ENCODE data around the gene NR3C2. TPM values are rescaled to one million over a fixed set of nuclear protein-coding genes. Genes with fewer than 3 reads are reported as not detected.

The NR3C2 gene
- total and polyA plus RNA-seq, 10 of the 15 experiments (the other 5 are each of a cell fraction or from before 2014, with no cell fraction given): 0.05 to 0.11 (median 0.08) TPM; not detected in 4

- peak; percentile 35 to 55; a peak in 3 of 4 replicates for TF ChIP-seq IKZF2 (IDR thresholded peaks at IDR 0.05)
- TF ChIP-seq, protein P1, sequence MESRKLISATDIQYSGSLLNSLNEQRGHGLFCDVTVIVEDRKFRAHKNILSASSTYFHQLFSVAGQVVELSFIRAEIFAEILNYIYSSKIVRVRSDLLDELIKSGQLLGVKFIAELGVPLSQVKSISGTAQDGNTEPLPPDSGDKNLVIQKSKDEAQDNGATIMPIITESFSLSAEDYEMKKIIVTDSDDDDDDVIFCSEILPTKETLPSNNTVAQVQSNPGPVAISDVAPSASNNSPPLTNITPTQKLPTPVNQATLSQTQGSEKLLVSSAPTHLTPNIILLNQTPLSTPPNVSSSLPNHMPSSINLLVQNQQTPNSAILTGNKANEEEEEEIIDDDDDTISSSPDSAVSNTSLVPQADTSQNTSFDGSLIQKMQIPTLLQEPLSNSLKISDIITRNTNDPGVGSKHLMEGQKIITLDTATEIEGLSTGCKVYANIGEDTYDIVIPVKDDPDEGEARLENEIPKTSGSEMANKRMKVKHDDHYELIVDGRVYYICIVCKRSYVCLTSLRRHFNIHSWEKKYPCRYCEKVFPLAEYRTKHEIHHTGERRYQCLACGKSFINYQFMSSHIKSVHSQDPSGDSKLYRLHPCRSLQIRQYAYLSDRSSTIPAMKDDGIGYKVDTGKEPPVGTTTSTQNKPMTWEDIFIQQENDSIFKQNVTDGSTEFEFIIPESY (IDR thresholded peaks at IDR 0.05): no peak
- TF ChIP-seq FOS (IDR thresholded peaks at IDR 0.05; ENCODE audit: borderline replicate concordance, extremely low read depth, insufficient read length): no peak
- no peak for TF ChIP-seq PBX3 (IDR thresholded peaks at IDR 0.05; ENCODE audit: insufficient replicate concordance, low read depth, low read length)
- TF ChIP-seq, protein P2, sequence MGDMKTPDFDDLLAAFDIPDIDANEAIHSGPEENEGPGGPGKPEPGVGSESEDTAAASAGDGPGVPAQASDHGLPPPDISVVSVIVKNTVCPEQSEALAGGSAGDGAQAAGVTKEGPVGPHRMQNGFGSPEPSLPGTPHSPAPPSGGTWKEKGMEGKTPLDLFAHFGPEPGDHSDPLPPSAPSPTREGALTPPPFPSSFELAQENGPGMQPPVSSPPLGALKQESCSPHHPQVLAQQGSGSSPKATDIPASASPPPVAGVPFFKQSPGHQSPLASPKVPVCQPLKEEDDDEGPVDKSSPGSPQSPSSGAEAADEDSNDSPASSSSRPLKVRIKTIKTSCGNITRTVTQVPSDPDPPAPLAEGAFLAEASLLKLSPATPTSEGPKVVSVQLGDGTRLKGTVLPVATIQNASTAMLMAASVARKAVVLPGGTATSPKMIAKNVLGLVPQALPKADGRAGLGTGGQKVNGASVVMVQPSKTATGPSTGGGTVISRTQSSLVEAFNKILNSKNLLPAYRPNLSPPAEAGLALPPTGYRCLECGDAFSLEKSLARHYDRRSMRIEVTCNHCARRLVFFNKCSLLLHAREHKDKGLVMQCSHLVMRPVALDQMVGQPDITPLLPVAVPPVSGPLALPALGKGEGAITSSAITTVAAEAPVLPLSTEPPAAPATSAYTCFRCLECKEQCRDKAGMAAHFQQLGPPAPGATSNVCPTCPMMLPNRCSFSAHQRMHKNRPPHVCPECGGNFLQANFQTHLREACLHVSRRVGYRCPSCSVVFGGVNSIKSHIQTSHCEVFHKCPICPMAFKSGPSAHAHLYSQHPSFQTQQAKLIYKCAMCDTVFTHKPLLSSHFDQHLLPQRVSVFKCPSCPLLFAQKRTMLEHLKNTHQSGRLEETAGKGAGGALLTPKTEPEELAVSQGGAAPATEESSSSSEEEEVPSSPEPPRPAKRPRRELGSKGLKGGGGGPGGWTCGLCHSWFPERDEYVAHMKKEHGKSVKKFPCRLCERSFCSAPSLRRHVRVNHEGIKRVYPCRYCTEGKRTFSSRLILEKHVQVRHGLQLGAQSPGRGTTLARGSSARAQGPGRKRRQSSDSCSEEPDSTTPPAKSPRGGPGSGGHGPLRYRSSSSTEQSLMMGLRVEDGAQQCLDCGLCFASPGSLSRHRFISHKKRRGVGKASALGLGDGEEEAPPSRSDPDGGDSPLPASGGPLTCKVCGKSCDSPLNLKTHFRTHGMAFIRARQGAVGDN (IDR thresholded peaks at IDR 0.05): no peak
- no peak for TF ChIP-seq ZSCAN29 (IDR thresholded peaks at IDR 0.05)
- TF ChIP-seq BRCA1 (IDR thresholded peaks at IDR 0.05; ENCODE audit: low read depth, low read length): no peak
- no peak for TF ChIP-seq NFIC (IDR thresholded peaks at IDR 0.05; ENCODE audit: low read depth, low read length)
- no peak for TF ChIP-seq KLF5 (IDR thresholded peaks at IDR 0.05; ENCODE audit: partially characterized antibody)
- TF ChIP-seq POLR2A (IDR thresholded peaks at IDR 0.05; ENCODE audit: low read depth, low read length): no peak
- TF ChIP-seq ZNF622 (IDR thresholded peaks at IDR 0.05): no peak
- TF ChIP-seq SKIL (IDR thresholded peaks at IDR 0.05; ENCODE audit: low read depth, poor library complexity, severe bottlenecking): peak; percentile 90
- TF ChIP-seq E4F1 (IDR thresholded peaks at IDR 0.05; ENCODE audit: borderline replicate concordance, partially characterized antibody): no peak
- peak; percentile 52; the same call in 1 of the 2 replicates for TF ChIP-seq RUNX3 (IDR thresholded peaks at IDR 0.05; ENCODE audit: low read length)
- TF ChIP-seq, protein P3, sequence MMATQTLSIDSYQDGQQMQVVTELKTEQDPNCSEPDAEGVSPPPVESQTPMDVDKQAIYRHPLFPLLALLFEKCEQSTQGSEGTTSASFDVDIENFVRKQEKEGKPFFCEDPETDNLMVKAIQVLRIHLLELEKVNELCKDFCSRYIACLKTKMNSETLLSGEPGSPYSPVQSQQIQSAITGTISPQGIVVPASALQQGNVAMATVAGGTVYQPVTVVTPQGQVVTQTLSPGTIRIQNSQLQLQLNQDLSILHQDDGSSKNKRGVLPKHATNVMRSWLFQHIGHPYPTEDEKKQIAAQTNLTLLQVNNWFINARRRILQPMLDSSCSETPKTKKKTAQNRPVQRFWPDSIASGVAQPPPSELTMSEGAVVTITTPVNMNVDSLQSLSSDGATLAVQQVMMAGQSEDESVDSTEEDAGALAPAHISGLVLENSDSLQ (IDR thresholded peaks at IDR 0.05): peak; percentile 66
- TF ChIP-seq ZNF384 (IDR thresholded peaks at IDR 0.05; ENCODE audit: borderline replicate concordance, low read depth, low read length): no peak
- no peak for TF ChIP-seq CHD4 (IDR thresholded peaks at IDR 0.05)
- no peak for TF ChIP-seq RFX5 (IDR thresholded peaks at IDR 0.05; ENCODE audit: low read depth, low read length)
- peak; percentile 56; the same call in 1 of the 2 replicates for TF ChIP-seq JUNB (IDR thresholded peaks at IDR 0.05)
Measured at GRCh38 chr4:148056879-148057278, 385.3 kb downstream of the NR3C2 start (continued).
